SU-DHL-6 (cell line): ENCODE measurements around the gene HK3.

Experiments
- EZH2phosphoT487 ChIP-seq: fragments of 200-600 bp; sonication (generic), shearing (Covaris generic); conservative IDR thresholded peaks from 2 replicates; pipeline ENCODE4 v1.6.1; 2018; ENCODE audit warnings: mild to moderate bottlenecking, antibody characterized with exemption, low read length, moderate library complexity, mixed read lengths
- TF ChIP-seq, protein P1 (sequence below): fragments of 200-600 bp; sonication (generic); IDR thresholded peaks from one replicate; pipeline ENCODE4 v1.5.1; 2017; ENCODE audit warnings: antibody characterized with exemption, mild to moderate bottlenecking, low read length, moderate library complexity; ENCODE audit not compliant: insufficient read depth, poor library complexity, severe bottlenecking

DNA sequence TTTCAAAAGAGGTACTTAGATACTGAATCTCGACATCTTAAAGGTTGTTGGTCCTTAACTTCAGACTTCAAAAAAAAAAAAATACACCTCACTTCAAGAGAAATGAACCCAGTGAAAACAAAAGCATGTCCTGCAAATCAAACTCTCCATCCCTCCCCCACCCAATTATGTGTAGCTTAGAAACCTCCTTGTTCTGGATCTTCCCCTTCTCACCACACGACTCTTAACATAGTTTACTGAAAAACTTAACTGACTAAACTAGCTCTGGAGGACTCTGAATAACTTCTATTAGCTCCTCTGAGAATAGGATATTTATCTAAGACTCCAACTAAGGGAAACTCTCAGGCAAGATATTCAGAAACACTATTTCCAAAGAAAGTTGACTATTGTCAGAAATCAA, 48.7 kb upstream of the HK3 start:
- TF ChIP-seq, protein P1, sequence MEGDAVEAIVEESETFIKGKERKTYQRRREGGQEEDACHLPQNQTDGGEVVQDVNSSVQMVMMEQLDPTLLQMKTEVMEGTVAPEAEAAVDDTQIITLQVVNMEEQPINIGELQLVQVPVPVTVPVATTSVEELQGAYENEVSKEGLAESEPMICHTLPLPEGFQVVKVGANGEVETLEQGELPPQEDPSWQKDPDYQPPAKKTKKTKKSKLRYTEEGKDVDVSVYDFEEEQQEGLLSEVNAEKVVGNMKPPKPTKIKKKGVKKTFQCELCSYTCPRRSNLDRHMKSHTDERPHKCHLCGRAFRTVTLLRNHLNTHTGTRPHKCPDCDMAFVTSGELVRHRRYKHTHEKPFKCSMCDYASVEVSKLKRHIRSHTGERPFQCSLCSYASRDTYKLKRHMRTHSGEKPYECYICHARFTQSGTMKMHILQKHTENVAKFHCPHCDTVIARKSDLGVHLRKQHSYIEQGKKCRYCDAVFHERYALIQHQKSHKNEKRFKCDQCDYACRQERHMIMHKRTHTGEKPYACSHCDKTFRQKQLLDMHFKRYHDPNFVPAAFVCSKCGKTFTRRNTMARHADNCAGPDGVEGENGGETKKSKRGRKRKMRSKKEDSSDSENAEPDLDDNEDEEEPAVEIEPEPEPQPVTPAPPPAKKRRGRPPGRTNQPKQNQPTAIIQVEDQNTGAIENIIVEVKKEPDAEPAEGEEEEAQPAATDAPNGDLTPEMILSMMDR = no peak
- TF ChIP-seq EZH2phosphoT487 = no peak
